Natural killer cell (primary cell): ENCODE data around the gene NAA38. TPM values are rescaled to one million over a fixed set of nuclear protein-coding genes. Genes with fewer than 3 reads are reported as not detected.
"Not testable (repeated sequence)": the region's sequence is repeated elsewhere in the genome, so short reads cannot be mapped to it uniquely, and the experiment has no call there.

Experiments
- ATAC-seq, 3 donors: fragments of 150-1000 bp in 2 of 3; fragments of 200-7000 bp in 1 of 3; cut with Tn5 transposase; 1 replicate in 1 of 3; 2 replicates in 2 of 3; pipeline ENCODE4 v1.10.0; 2021; ENCODE audit warnings: mild to moderate bottlenecking in 2 of 3, moderate library complexity in 2 of 3
- DNase-seq, 2 donors: peaks; one replicate each; pipeline versions ENCODE4 v3.0.0 to v3.0.0-alpha.2; 2013 to 2021; ENCODE audit warnings: mixed read lengths in 1 of 2
- H3K27ac ChIP-seq: one replicate; pipeline ENCODE4 v1.5.1; 2013; ENCODE audit warnings: mild to moderate bottlenecking, low read length
- H3K27me3 ChIP-seq: one replicate; pipeline ENCODE4 v1.6.1; 2013; ENCODE audit warnings: low read length; ENCODE audit not compliant: control insufficient read depth, insufficient read depth
- H3K36me3 ChIP-seq: one replicate; pipeline ENCODE4 v1.6.1; 2013; ENCODE audit warnings: low read length; ENCODE audit not compliant: control insufficient read depth, insufficient read depth
- H3K4me1 ChIP-seq: one replicate; pipeline ENCODE4 v1.6.1; 2013; ENCODE audit warnings: low read length; ENCODE audit not compliant: control insufficient read depth, insufficient read depth
- H3K4me3 ChIP-seq: one replicate; pipeline ENCODE4 v1.5.1; 2013; ENCODE audit warnings: low read length
- H3K9me3 ChIP-seq: one replicate; pipeline ENCODE4 v1.6.1; 2013; ENCODE audit warnings: low read length; ENCODE audit not compliant: control insufficient read depth, insufficient read depth
- H3K27ac Mint-ChIP-seq, 2 donors: one replicate each; pipeline ENCODE4 v1.8.0; 2022; ENCODE audit warnings: mild to moderate bottlenecking in 2 of 2, mixed read lengths in 2 of 2, moderate library complexity in 1 of 2
- H3K27me3 Mint-ChIP-seq, 2 donors: one replicate each; pipeline ENCODE4 v1.8.0; 2022; ENCODE audit warnings: low read depth in 2 of 2, mixed read lengths in 2 of 2
- H3K36me3 Mint-ChIP-seq: one replicate; pipeline ENCODE4 v1.8.0; 2022; ENCODE audit warnings: mixed read lengths
- H3K4me1 Mint-ChIP-seq, 2 donors: one replicate each; pipeline ENCODE4 v1.8.0; 2022; ENCODE audit warnings: mixed read lengths in 2 of 2
- H3K4me3 Mint-ChIP-seq: one replicate; pipeline ENCODE4 v1.8.0; 2022; ENCODE audit warnings: mild to moderate bottlenecking, moderate library complexity, mixed read lengths
- H3K9me3 Mint-ChIP-seq, 2 donors: one replicate each; pipeline ENCODE4 v1.8.0; 2022; ENCODE audit warnings: mixed read lengths in 2 of 2
- WGBS: methylation state at CpG from one replicate; pipeline ENCODE4 v1.1.7; 2013; ENCODE audit warnings: missing lambda C conversion rate; ENCODE audit not compliant: insufficient coverage; 5-methylcytosine and 5-hydroxymethylcytosine counted together
- intact Hi-C: fragments of 100-400 bp; cut with micrococcal nuclease; formaldehyde crosslinking; loops from one replicate; pipeline ENCODE4 v1.14.2; 2022
- total RNA-seq, 4 donors: library from RNA; stranded (reverse); fragments of 120-200 nt in 1 of 4; gene quantifications; one replicate each; pipeline versions ENCODE4 v1.2.3 to v1.2.4, GENCODE V29; 2013 to 2022
- TF ChIP-seq, protein P1 (sequence below): fragments of 200-600 bp; IDR thresholded peaks from one replicate; pipeline ENCODE4 v1.8.0; 2022; ENCODE audit warnings: antibody characterized with exemption

Gene NAA38
- total RNA-seq, 3 donors from 2014 or later (not counting 1 experiment from before 2014, with no cell fraction given), result 35.9 to 40.3 (median 37.3) TPM

GRCh38 chr17:7816926-7817642, 40.3 kb downstream of the NAA38 start:
- Mint-ChIP-seq H3K4me1 (no peaks in the 10 kb centered on the region), H3K4me3 (no peak overlapping the region), H3K36me3 (no peaks in the 10 kb centered on the region), H3K27ac (no peak overlapping the region), H3K27me3 (peaks cover 0 to 7% of the 10 kb centered on the region in 2 donors), H3K9me3 (no peaks in the 10 kb centered on the region)
- ATAC-seq (no peak), DNase-seq (no peak)
- no peaks in the 10 kb centered on the region for H3K9me3 ChIP-seq
- TF ChIP-seq, protein P1, sequence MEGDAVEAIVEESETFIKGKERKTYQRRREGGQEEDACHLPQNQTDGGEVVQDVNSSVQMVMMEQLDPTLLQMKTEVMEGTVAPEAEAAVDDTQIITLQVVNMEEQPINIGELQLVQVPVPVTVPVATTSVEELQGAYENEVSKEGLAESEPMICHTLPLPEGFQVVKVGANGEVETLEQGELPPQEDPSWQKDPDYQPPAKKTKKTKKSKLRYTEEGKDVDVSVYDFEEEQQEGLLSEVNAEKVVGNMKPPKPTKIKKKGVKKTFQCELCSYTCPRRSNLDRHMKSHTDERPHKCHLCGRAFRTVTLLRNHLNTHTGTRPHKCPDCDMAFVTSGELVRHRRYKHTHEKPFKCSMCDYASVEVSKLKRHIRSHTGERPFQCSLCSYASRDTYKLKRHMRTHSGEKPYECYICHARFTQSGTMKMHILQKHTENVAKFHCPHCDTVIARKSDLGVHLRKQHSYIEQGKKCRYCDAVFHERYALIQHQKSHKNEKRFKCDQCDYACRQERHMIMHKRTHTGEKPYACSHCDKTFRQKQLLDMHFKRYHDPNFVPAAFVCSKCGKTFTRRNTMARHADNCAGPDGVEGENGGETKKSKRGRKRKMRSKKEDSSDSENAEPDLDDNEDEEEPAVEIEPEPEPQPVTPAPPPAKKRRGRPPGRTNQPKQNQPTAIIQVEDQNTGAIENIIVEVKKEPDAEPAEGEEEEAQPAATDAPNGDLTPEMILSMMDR, result no peak
- 95% methylated on average over 10 of the region's 10 CpGs for WGBS
- H3K4me1 ChIP-seq, result no peaks in the 10 kb centered on the region
- no peak overlapping the region for H3K4me3 ChIP-seq
- no peaks in the 10 kb centered on the region for H3K36me3 ChIP-seq
- H3K27ac ChIP-seq, result no peak overlapping the region
- H3K27me3 ChIP-seq, result no peaks in the 10 kb centered on the region
- intact Hi-C loops, result no loop called here

DNA sequence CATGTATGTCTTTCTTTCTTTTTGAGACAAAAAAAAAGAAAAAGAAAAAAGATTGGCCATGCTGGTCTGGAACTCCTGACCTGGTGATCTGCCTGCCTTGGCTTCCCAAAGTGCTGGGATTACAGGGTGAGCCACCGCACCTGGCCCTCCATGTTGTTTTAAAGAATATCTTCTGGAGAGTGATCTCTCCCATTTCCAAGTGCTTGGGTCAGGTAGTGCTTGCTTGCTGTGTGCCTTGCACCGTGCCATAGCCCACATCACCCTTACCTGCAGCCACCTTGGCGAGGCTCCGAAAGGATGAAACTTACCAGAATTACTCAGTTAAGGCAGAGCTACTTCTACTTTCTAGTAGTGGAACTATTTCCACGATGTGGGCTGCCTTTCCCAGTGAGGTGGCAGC, 42.4 kb downstream of the NAA38 start:
- ATAC-seq, result no peak
- H3K4me3 Mint-ChIP-seq, result no peak overlapping the region
- no peaks in the 10 kb centered on the region for H3K27me3 ChIP-seq
- TF ChIP-seq, protein P1, result no peak
- H3K27ac ChIP-seq, result no peak overlapping the region
- no peak overlapping the region for H3K4me3 ChIP-seq
- no peaks in the 10 kb centered on the region for H3K36me3 ChIP-seq
- H3K36me3 Mint-ChIP-seq, result no peaks in the 10 kb centered on the region
- peaks cover under 1 to 7% of the 10 kb centered on the region in 2 donors for H3K27me3 Mint-ChIP-seq
- H3K9me3 Mint-ChIP-seq, result no peaks in the 10 kb centered on the region
- WGBS, result 94% methylated on average over 5 of the region's 5 CpGs
- no peaks in the 10 kb centered on the region for H3K4me1 ChIP-seq
- no peaks in the 10 kb centered on the region for H3K9me3 ChIP-seq
- DNase-seq, result no peak
- no peaks in the 10 kb centered on the region for H3K4me1 Mint-ChIP-seq
- intact Hi-C loops, result no loop called here
- H3K27ac Mint-ChIP-seq, result no peak overlapping the region

- Mint-ChIP-seq H3K36me3 (no peaks in the 10 kb centered on the region), H3K27ac (no peak overlapping the region), H3K9me3 (no peaks in the 10 kb centered on the region), H3K4me3 (no peak overlapping the region), H3K4me1 (no peaks in the 10 kb centered on the region), H3K27me3 (peaks cover 6 to 10% of the 10 kb centered on the region in 2 donors)
- Histone ChIP-seq H3K4me3 (no peak overlapping the region), H3K9me3 (no peaks in the 10 kb centered on the region), H3K27me3 (no peaks in the 10 kb centered on the region), H3K36me3 (no peaks in the 10 kb centered on the region), H3K4me1 (no peaks in the 10 kb centered on the region), H3K27ac (no peak overlapping the region)
- TF ChIP-seq, protein P1, result no peak
- ATAC-seq (no peak), DNase-seq (no peak)
- intact Hi-C loops, result no loop called here
- WGBS, result 57% methylated on average over 3 of the region's 3 CpGs
These were observed 46.1 kb downstream of the NAA38 start for GRCh38 chr17:7811251-7811650.

- H3K27me3 ChIP-seq, H3K9me3 ChIP-seq, intact Hi-C loops, ATAC-seq, H3K4me3 ChIP-seq, H3K4me1 Mint-ChIP-seq, H3K27ac Mint-ChIP-seq, H3K36me3 ChIP-seq, H3K4me3 Mint-ChIP-seq, H3K4me1 ChIP-seq, H3K27me3 Mint-ChIP-seq, H3K27ac ChIP-seq, H3K36me3 Mint-ChIP-seq, DNase-seq, H3K9me3 Mint-ChIP-seq: not testable (repeated sequence)
- WGBS, result 90% methylated on average over 9 of the region's 9 CpGs
These were observed 47.5 kb downstream of the NAA38 start for GRCh38 chr17:7809791-7810343.
